HG02852 (cell line): ENCODE measurements around the gene ECHS1.

Experiments
- ATAC-seq: cut with Tn5 transposase; IDR thresholded peaks from one replicate; pipeline ENCODE4 v1.9.1; 2021; ENCODE audit warnings: mild to moderate bottlenecking, moderate library complexity; ENCODE audit not compliant: unreplicated experiment

The ECHS1 gene

DNA sequence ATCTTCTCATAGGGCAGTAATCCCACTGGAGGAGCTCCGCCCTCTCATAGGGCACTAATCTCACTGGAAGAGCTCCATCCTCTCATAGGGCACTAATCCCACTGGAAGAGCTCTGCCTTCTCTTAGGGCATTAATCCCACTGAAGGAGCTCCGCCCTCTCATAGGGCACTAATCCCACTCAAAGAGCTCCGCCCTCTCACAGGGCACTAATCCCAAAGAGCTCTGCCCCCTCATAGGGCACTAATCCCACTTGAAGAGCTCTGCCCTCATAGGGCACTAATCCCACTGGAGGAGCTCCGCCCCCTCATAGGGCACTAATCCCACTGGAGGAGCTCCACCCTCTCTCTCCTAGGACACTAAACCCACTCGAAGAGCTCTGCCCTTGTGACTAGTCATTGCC is 11.9 kb downstream of the ECHS1 start:
- ATAC-seq = no peak

DNA sequence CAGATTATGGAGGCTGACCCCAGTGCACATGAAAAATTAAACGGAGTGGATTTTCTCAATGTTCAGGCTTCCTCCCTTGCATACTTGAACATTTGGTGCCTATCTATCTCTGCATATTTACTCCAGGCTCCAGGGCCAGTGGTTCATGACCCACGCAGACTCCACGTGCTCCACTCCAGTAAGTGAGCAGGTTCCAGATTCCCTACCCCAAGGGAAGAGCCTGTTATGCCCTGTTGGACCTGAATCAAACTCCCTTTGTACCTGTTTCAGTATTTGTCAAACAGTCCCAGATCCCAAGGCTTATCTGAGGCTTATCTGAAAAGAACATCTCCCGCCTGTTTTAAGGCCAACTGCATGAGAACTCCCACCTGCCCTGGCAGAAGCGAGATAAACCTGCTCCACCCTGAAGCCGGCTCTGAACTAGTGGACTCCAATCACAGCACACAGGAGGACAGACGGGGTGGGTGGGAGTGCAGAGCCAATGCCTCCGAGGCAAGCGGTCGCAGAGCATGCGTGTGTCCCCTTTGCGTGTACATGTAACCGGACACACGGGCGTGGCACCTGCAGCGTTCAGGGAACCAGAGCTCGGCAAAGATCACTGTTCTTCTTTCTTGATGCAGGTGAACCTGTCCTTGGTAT is 13.1 kb downstream of the ECHS1 start:
- ATAC-seq = no peak

DNA sequence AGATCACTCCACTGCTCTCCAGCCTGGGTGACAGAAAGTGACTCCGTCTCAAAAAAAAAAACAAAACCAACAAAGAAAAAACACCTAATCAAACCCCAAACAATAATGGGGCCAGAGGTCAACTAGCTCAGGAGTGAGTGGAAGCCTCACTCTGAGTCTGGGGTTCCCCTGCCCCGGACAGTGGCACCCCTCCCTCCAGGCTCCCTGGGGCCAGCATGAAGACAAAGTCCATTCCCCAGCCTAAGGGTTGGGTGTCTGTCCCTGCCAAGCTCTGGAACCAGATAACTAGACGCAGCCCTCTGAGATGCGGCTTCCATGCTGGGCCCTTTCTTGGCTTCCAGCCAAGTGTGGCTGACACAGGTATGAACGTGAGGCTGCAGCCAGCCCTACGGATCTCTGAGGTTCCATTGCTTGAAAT is 13.6 kb downstream of the ECHS1 start:
- ATAC-seq = no peak

DNA sequence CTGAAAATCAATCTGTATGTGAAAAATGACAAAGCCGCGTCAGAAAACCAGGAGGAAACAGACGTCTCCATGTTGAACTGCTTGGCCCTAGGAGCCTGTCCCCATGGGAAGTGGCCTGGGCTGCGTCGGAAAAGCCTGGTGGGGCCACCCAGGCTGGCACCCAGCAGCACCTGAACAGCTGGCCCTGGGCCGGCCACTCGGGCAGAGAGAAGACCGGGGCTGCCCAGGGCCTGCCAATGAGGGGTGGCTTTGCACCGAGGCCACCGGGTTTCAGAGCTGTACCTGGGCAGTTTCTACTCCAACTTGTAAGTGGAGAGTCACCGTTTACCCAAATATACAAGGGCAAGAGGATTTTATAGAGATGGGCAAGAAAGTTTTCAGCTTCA is 14.2 kb downstream of the ECHS1 start:
- no peak for ATAC-seq

DNA sequence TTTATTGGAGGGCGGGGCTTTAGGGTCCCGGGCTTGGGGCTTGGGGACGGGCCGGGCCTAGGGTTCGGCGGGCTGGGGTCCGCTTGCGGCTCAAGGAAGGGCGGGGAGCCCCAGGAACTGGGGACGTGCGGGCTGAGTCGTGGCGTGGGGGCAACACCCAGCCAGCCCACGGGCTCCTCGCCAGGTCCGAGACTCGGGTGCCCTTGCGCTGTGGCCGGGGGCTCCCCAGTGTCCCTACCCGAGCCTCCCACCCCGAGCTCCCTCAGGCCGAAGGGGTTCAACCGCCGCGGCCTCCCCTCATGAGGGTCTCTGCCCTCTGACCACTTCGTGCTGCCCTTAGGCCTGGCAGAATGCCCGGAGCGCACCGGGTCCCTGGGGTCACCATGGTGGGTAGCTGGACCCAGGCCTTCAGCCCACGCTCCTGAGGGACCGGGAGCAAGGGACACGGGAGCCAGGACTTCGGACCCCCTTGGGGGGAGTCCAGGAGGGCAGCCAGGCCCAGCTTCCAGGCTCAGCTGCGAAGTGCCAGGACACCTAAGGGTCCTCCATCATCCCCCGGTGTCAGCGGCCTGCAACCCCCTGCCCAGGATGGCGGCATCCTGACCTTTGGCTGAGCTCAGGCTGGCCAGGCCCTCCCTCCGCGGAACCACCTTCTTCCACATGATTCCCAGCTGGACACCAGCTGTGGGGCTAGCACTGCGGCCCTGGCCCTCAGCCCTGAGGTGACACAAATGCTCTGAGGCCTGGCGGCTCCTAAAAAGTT is 14.8 kb downstream of the ECHS1 start:
- ATAC-seq = no peak

DNA sequence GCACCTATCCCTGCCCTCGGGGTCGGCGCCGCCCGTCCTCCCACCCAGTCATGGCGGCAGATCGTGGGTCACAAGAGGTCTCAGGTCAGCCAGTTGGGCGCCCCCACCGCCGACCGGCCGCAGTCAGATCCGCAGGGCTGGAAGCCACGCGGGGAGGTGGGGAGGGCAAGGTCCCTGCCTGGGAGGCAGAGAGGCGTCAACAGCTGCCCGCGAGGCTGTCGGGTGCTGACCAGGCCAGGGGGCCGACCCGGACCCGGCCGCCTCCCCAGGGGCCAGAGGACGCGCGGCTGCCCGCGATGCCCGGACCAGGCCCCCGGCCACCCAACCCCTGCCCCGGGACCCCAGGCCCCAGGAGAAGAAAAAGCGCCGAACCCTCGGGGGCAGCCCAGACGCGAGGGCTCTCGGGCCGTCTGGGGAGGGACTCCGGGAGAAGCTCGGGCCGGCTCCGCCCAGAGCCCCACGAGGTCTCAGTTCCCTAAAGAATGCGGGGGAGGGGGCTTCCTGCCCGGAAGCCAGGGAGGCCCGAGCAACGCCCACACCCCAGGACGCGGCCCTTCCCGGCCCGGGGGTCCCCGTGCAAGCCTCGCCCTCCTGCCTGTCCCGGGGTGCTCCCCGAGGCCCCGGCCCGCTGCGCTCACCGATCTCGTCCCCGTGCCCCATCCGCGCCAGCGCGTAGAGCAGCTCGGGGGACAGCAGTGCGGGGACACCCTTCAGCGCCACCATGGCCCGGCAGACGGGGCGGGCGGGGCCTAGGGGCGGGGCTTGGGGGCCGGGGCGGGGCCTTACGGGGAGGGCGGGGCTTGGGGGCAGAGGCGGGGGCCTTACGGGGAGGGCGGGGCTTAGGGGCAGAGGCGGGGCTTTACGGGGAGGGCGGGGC is 15.6 kb downstream of the ECHS1 start, which contains the start of gene FUOM:
TSS of gene FUOM (minus strand) at position 735 of the 877 bp plus-strand sequence. CDS start at position 723, 12 bp downstream.
- ATAC-seq = peak; percentile 82

DNA sequence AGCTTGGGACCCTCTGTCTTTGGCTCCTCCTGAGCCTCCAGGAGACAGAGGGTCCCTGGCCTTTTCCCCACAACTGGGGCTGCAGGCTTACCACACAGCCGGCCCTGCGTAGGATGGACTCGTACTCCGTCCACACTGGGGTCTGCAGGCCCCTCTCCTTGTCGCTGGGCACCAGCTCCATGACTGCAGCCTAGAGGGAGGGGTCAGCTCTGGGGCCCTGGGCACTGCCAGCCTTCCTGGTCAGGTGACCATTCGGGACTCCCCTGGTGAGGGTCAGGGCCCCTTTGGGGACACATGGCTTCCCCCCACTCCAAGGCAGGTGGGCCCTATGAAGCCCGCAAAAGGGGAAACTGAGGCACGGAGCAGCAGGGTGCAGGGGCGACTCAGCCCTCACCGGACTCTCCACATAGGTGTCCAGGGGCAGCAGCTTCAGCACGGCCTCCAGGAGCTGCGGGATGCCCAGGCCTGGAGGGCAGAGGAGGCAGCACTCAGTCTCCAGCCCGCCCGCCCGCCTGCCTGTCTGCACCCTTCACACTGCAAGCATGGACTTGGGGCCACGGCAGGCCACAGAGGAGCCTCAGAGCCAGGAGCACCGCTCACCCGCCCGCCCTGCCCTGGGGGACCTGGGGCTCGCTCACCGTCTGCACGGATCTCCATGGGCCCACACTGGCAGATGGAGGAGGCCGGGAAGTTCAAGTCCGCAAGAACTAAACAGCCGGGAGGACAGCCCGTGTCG is 16.4 kb downstream of the ECHS1 start:
- ATAC-seq = no peak

DNA sequence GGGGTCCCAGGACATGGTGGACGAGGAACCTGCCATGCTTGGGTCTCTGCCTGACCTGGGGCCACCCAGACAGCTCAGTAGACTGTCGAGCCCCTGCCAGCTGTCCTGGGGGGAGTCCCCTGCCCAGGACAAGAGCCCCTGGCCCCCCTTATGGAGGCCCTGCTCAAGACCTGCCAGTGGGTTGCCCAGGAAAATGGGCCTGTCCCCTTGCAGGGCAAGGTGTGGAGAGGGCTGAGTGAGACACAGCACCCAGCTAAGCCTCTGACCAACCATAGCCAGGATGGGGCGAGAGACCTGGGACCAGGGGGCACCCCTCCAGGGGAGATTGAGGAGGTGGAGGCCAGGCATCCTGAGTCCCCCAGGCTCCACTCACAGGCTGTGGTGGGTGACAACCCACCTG is 17.2 kb downstream of the ECHS1 start:
- ATAC-seq = no peak

DNA sequence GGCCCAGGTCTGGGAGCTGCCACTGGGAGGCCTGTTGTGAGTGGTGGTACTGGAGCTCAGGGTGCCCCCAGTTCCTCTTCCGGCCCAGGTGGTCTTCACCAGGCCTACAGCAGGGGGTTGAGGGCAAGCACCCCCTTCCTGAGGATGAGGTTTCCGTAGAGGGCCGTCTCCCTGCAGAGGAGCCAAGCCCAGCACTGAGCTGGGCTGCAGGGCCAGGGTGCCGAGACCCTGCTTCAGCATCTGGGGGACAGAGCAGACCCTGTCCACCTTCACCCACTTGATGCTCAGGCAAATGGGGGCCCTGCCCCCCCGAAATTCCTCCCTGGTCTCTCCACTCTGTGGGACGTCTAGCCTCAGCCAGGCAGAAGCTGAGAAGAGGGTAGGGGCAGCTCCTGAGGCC is 17.9 kb downstream of the ECHS1 start:
- no peak for ATAC-seq

DNA sequence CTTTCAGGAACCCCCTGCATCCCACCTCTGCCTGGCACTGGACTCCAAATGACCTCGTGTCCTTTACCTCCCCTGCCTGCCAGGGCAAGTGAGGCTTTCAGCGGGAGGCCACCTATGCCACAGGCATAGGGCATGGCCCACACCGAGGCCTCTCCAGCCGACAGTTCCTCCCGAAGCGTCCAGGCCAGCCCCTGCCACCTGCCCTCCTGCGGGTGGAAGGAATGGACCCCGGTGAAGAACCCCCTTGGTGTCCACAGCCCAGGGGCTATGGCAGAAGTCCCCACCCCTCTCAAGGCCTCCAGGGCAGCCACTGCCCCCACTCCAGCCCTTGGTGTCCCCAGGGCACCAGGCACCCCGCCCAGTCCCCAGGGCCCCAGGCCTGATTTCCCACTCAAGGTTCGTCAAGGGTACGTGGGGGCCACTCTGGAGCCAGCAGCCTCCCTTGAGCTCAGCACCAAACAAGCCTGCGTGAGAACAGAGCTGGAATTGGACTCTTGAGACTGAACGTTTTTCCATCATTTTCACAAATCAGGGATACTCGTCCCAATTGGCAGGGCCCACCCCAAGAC is 18.4 kb downstream of the ECHS1 start:
- ATAC-seq = no peak

DNA sequence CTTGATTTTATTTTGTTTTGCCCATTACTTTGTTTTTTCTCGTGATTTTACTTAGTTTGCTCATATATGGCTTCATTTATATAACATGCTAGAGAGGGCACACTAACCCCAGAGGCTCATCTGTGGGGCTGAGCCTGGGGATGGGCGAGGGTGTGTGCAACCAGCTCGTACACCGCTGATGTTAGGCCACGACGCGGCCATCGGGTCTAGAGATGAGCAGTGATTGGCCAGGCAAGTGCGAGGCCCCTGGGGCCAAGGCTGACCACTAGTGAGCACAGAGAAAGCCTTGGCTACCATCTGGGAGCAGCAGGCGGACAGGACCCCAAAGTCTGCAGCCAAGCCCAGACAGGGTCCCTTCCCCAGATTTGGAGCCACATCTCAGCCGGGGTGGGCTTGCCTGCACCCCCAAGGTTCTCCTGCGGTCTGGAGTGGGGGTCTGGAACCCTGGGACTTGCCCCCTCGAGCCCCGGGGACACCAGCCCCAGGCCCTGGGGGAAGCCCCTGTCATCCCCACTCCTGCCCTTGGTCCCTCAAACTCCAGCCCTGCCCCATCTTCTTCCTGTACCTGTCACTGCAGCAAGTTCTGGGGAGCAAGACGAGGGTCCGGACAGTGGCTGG is 19.1 kb downstream of the ECHS1 start:
- ATAC-seq = no peak

DNA sequence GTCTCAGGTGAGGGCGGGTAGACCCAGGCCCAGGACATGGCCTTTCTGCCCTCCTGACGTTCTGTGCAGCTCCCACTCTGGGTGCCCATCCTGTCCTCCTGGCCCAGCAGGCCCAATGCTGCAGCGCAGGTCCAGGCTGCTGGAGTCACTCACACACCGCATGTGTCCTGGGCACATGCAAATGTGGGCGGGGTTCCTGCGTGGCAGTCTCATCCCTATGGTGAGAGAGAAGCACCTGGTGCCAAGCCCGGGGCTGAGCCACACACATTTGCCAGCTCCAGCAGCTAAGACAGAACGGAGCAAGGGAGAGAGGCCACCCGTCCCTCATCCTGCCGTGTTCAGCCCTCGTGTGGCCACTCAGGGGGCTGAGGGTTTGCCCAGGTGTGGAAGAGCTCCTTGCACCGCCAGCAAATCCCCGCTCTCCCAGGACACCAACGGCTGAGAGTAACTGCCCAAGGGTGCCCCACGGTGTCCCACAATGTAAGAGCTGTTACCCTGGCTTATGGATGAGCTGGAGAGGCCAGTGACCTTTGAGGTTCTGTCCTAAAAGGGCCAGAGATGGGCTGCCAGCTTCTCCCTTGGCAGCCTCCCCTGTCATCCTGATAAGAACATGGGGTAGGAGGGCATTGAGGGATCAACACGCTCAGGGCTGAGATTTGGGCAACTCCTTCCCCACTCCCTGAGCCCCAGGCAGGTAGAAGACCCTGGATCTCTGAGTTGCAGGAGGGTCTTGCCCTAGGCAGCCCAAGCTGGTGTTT is 19.8 kb downstream of the ECHS1 start:
- no peak for ATAC-seq

DNA sequence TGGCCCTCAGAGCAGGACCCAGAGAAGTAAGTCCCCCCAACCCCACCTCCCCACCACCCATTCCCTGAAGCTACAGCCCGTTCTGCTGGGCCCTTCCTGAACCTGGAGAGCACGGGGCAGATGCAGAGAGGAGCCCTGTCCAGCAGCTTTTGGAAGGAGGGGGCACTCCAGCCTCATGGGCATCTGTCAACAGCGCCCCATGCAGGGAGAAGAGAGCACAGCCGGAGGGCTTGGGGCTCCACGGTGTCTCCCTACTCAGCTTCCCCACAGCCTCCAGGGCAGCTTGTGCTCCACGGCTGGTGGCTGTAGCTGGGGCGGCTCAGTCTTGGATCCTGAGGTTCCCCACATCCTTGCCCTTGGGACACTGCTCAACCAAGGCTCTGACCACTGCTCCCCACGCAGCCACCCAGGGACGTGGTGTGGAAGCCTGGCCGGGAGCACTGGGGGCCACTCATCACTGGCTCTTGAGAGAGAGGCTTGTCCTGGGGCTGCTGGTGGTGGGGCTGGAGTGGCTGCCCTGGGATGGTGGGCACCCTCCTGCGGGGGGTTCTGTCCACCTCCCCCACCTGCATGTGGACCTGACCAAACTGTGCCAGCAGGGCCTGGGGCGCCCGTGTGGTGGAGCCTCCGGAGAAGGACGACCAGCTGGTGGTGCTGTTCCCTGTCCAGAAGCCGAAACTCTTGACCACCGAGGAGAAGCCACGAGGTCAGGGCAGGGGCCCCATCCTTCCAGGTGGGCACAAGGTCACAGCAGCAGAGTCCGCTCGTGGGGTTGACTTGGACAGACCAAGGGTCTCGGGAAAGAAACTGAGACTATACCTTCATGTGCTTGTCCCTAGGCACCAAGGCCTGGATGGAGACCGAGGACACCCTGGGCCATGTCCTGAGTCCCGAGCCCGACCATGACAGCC is 21.5 kb downstream of the ECHS1 start:
- no peak for ATAC-seq

DNA sequence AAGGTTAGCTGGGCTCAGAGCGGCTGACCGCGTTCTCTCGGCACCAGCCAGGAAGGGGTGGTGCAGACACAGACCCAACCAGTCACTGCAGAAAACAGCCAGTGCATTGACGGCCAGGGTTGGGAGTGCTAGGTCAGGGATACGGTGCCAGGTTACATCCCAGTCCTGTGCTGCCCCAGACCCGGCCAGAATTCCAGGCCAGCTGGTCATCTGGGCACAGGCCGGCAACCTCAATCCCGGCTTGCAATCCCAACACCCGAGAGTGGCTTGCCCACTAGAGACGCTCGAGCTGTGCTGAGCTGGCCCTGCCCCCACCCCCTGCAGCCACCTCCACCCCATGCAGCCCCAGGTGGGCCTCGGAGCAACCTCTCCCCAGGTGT is 22.2 kb downstream of the ECHS1 start:
- ATAC-seq = no peak

DNA sequence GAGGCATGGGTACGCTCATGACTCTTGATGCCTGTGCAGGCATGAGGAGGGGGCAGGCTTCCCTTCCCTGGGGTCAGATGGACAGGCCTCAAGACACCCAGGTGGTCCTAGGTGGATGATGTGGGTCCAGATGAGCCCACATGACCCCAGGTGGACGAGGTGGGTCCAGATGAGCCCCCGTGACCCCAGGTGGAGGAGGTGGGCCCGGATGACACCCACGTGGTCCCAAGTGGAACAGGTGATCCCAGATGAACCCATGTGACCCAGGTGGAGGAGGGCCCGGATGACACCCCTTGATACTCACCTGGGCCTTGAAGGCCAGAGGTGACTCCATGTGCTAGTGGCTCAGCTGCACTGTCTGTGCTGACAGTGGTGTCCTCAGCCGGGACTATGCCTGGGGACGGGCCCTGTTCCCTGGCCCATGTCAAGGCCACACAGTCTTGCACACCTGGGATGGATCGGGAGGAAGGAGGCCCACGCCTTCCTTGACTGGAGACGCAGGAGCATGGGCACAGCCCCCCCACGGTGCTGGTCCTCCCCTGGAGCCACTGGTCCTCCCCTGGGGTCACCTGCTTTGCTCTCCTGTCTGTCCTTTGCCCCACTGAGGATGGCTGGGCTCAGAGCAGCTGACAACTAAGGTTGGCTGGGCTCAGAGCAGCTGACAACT is 22.7 kb downstream of the ECHS1 start:
- ATAC-seq = no peak

DNA sequence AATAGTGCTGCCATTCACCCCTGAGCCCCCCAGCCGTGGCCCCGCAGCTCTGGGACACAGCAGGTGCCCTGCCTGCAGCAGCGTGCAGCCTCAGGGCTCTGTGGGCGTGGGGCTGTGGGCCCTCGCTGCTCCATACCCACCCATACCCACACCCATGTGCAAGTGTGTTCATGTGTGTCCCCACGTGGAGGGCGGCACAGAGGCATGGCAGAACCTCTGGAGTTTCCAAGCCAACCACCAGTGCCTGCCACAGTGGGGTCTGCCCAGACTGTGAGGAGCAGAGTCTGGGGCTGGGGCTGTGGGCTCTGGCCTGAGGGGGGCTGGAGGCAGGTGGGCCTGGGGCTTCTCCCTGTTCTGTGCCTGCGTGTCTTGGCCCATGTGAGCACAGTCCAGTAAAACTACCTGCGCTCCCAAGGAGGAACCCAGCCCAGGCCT is 23.6 kb downstream of the ECHS1 start:
- no peak for ATAC-seq

DNA sequence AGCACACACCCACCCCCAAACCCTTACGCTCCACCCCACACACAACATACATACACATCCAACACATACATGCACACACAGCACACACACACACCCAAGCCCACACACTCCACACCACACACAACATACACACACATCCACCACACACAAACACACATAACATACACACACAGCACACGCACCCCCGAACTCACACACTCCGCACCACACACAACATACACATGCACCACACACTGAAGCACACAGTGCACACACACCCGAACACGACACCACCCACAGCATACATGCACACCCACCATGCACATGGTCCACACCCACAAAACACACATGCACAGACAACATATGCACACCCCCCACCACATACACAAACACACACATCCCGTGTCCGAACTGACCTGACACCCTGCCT is 24.0 kb downstream of the ECHS1 start:
- ATAC-seq = no peak
